ENCODE data around the gene ERBB4. TPM values are rescaled to one million over a fixed set of nuclear protein-coding genes. Genes with fewer than 3 reads are reported as not detected.

The ERBB4 gene
- total RNA-seq, 1 donor from 2014 or later, result 11.5 TPM

DNA sequence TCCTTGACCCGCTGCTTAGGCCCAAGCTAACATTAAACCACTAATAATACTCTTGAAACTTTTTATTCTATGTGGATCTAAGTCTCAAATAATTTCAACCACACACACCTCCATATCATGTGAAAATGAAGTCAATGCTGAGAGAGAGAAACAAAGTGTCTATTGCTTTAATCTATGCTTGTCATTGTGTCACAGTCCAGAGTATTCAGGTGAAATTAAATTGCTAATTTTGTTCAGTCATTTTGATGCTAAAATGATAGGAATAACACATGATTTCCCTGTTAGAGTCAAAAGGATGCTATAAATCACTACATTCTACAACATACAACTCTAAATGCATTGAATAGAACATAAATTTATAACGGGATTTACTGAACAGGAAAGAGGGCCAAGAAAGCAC, 195.4 kb downstream of the ERBB4 start:
- no peak for DNase-seq
- ATAC-seq (ENCODE audit: poor library complexity), result no peak
- intact Hi-C loops (cut with DNase I), result no loop called here

DNA sequence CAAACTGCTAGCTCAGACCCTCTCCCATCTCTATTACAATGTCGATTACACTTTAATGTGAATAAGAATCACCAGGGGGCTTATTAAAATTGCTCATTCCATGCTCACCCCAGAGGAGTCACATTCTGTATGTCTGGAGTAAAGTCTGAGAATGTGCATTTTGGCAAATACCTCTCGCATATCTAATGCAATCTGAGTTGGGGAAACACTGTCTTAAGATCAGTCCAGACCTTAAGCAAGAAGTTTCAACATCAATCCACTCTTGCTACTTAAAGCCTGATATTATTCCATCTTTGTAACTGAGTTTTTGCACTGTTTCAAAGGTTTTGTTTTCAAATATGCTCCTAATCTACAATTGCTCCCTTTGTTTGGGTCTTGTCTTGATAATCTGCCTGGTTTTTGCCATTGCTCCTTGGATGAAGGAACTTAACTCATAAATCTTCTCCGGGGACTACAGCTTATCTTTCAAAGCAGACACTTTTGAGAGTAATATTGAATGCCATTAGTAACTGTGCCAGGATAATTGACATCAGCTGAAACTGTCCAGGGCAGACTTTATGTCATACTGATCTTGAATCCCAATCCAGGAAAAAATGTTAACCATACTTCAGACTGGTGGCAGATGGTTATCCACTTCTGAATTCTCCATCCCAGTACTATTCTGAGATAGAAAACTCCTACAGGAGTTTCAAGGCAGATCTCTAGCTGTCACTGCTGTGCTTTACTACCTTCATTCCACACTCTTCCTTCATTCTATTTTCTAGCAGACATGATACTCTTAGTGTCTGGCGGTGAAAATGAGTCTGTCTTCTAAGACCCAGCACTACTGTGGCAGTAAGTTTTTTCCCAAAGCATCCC, 200.9 kb downstream of the ERBB4 start:
- no peak for DNase-seq
- intact Hi-C loops (cut with DNase I), result no loop called here
- no peak for ATAC-seq (ENCODE audit: poor library complexity)

DNA sequence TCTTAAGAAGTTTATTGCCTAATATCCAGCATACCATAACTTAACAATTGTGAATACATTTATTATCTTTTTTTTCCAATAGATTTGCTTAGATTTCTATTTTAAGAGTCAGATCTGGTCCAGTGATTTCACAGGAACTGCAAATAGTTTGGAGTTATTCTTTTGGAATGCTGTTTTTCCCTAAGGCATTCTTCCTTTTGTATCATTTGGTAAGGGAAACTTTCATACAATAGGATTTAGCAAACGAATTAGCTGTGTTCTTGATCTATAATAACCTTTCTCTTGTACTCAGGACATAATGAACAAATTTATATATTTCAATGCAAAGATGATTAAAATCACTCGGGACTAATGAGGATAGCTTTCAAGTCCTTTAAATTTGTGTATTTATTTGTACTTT, 201.6 kb downstream of the ERBB4 start:
- ATAC-seq (ENCODE audit: poor library complexity), result no peak
- DNase-seq, result no peak
- intact Hi-C loops (cut with DNase I), result no loop called here

DNA sequence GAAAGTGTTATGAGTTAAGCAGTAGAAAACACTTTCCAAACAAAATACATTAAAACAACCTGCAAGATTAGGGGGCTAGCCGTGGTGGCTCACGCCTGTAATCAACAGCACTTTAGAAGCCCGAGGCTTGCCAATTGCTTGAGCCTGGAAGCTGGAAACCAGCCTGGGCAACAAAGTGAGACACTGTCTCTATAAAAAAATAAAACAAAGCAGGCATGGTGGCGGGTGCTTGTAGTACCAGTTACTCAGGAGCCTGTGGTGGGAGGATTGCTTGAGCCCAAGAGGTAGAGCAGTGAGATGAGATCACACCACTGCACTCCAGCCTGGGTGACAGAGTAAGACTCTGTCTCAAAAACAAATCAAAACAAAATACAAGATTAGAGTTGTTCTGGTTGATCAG, 208.3 kb downstream of the ERBB4 start:
- intact Hi-C loops (cut with DNase I), result no loop called here

DNA sequence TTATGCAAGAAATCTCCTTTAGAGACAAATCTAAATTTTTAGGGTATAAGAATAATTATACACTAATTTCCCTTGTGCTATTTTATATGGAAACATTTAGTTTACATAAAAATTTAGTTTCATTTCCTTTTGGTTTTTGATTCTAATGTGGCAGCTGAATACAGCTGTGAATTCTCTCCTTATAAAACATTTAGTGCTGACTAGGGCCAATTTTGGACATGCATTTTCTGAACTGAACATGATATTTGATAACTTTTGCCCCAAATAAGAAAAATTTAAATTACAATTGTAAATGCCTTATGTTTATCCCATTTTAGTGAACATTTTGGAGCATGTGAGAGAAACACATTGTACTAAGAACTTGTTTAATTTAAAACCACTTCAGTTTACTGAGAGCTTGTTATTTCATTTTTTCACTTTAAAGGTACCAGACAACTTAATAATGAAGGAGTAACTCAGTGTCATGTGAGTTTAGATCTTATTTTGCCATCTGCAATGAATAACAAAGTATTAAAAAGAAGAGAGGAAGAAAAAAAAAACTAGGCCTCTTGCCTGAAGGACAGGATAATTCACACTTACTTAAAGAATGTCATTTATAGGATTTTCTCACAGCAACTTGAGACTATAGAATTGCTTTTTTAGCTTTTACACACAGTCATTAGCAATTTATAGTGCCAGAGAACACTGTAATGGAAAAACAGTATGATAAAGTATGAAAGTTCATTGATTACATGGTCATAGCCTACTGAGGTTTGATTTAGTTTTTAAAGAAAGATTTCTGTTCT, 209.7 kb downstream of the ERBB4 start:
- intact Hi-C loops (cut with DNase I), result no loop called here

More for the DNA sequence above, 208.3 kb downstream of the ERBB4 start:
- peak; percentile 85 for ATAC-seq (ENCODE audit: poor library complexity)
- DNase-seq, result peak; percentile 48

DNA sequence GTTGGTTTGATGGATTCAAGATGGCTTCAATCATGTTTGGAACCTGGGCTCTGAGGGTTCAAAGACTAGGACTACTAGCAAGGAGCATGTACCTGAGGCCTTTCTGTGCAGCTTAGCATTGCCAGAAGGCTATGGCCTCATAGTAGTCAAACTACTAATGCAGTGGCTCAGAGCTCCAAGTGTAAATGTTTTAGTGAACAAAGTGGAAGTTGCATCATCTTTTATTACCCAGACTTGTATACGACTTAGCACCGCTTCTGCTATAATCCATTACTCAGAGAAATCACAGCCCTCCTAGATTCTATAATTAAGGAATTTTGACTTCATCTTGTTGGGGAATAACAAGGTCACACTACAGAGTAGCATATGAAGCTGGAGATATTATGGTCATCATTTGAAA, 210.5 kb downstream of the ERBB4 start:
- ATAC-seq (ENCODE audit: poor library complexity) (no peak), DNase-seq (no peak)
- intact Hi-C loops (cut with DNase I), result no loop called here

More for the DNA sequence above, 209.7 kb downstream of the ERBB4 start:
- no peak for DNase-seq
- no peak for ATAC-seq (ENCODE audit: poor library complexity)

DNA sequence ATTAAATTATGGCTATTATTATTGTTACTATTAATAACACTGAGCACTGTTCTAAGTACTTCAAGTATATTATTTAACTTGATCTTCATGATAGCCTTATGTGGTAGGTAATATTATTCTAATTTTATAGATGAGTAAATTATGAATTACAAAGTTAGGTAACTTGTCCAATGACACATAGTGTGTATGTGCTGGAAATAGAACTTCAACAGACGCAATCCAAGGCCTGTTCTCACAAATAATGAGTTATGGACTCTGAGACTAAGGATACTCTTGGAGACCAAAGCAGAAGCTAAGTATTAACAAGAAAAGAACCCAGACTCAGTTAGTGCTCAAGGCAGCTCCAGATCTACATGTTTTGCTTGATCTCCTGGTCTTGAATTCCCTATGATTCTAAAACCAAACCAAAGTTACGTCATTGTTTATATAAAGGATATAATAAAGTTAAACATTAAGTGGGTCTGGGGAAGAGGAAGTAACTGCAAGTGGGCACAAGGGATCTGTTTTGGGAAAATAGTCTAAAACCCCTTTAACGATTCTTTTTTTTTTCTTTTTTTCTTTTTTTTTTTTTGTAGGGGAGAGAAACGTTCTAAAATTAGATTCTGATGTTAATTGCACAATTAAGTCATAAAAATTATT, 211.3 kb downstream of the ERBB4 start:
- DNase-seq (no peak), ATAC-seq (ENCODE audit: poor library complexity) (no peak)
- intact Hi-C loops (cut with DNase I), result no loop called here

DNA sequence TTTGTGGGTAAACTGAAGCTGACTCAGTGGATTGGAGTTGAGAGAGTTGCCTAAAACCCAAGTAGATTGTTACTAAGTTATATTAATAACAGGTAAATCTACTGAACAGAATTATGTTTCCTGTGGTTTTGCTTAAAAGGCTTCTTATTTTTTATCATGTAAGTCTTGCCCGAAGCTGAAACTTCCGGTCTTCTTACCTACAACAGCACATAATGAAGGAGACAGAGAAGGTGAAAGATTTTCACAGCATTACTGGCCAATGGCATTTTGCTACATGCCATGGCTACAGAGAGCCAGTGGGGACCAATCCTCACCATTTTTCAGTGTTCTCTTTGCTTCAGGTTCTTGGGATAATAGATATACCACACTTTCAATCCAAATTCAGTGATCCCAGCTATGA, 220.0 kb downstream of the ERBB4 start:
- ATAC-seq (ENCODE audit: poor library complexity) (no peak), DNase-seq (no peak)
- intact Hi-C loops (cut with DNase I), result no loop called here

DNA sequence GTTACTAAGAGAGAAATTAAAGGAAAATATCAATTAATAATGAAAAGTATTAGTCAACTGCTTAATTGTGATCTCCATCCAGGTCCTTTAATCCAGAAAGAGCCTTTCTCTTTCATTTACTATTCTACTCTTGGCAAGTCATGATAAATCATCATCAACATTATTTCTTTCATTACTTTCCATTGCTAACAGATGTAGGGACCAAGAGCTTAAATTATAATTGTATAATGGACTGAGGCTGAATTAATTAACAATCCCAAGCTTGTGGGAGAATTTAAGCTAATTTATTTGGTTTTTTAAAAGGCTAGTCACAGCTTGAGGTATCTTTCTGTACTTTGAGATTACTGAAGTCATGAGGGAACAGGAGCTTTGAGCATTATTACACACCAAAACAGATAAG, 223.9 kb downstream of the ERBB4 start:
- no peak for DNase-seq
- intact Hi-C loops (cut with DNase I), result no loop called here
- ATAC-seq (ENCODE audit: poor library complexity), result no peak

DNA sequence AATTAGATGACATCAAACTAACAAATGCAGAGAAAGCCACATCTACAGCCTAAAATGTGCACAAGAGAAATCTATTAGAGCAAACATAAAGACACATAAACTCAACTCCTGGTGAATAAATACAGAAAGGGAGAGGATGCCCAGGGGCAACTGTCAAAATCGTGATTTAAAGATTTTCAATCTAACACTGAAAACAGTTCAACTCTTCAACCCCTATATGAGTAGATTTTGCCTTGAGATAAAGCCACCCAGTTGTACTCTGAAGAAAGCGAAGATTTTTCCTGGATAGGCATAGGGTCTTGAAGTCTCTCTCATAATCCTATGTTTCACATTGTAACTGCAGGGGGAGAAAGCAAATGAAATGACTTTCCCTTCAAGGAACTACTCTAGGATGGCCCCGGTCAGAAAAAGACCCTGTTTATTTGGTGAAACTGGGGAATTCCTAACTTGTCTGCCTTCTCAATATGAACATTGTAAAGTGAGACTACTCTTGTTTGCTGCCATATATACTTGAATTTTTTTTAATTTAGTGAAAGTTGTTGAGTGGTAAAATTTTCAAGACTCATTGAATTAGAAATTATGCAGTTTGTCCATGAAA, 226.7 kb downstream of the ERBB4 start:
- no peak for DNase-seq
- ATAC-seq (ENCODE audit: poor library complexity), result no peak
- intact Hi-C loops (cut with DNase I), result no loop called here

DNA sequence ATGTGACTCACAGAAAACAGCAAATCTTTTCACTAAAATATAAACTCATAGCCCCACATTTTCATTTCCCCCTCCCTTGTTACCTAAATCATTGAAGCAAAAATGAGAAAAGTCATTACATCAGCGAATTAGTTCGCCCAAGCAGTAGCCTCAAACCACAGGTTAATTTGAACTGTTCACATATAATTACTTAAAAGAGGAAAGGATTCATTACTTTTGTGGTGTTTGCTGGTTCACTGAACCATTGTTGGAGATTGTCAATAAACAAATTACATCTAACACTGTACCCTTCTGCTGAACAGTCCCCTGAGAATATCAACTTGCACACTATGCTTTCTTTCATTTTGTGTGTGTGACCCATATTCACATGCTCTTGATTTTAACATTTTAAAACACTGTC, 238.7 kb downstream of the ERBB4 start:
- intact Hi-C loops (cut with DNase I), result no loop called here
- no peak for DNase-seq
- ATAC-seq (ENCODE audit: poor library complexity), result no peak

DNA sequence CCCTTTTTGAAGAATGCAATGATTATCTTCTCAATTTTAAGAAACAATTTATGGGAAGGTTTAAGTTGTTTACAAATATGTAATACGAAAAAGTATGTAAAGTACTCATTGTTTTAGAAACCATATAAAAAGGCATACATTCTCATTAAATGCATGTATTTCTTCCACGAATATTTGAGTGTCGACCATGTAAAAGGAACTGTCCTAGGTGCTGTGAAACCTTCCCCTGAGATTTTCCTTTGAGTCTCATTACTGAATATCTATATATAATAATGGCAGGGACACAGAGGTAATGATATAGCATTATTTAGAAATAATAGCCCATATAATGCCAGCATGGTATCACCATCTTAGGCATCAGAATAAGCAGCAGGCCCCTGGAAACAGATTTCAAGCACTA, 239.3 kb downstream of the ERBB4 start:
- intact Hi-C loops (cut with DNase I), result no loop called here
- ATAC-seq (ENCODE audit: poor library complexity) (no peak), DNase-seq (no peak)

DNA sequence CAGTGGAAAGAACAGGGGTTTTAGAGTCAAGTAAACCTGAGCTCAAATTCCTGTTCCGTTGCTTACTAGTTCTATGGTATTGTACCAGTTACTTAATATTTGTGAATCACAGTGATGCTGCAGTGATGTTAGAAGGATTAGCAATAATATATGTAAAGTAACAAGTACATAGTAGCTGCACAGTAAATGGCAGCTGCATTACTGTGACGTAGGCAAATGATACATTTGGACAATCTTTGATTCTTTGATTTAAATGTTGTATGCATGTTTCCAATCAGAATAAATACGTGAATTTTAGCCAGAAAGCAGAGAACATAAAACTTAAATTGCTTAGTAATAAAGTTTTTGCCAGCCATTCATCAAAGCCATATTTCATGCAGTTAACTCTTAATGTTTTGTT, 243.0 kb downstream of the ERBB4 start:
- no peak for ATAC-seq (ENCODE audit: poor library complexity)
- intact Hi-C loops (cut with DNase I), result no loop called here
- no peak for DNase-seq

DNA sequence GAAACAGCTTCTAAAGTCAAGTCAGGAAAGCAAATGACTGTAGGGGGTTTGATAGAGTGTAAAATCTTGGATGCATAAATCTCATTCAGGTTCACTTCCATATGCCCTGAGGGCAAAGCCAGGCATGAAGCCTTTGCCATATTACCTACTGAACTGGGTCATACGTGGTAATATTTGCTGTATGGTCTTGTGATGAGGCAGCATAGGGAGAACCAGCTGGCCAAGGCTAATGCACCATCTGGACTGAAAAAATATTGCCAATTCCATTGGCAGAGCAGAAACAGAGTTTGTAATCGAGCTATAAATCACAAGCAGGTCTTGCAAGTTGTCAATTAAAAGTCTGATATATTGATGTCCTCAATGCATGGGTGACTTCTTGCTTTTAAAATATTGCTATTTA, 243.8 kb downstream of the ERBB4 start:
- intact Hi-C loops (cut with DNase I), result no loop called here
- no peak for ATAC-seq (ENCODE audit: poor library complexity)
- no peak for DNase-seq

DNA sequence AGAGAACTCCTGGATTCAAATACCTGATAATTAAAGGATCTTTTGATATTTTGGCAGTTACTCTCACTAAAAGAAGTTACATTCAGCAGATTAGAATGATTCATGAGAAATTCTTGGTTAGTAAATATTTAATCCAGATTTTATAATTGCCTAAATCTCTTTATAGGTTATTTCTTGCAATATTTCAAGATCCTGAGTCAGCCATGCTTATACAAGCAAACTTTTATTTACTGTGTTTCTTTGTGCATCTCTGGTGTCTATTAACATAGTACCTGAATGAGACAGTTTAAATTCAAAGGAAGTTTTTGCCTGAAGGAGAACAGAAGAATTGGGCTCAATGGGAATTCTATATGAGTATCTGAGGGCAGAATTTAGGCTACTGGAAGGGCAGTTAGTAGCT, 249.3 kb downstream of the ERBB4 start:
- intact Hi-C loops (cut with DNase I), result no loop called here
- no peak for ATAC-seq (ENCODE audit: poor library complexity)

DNA sequence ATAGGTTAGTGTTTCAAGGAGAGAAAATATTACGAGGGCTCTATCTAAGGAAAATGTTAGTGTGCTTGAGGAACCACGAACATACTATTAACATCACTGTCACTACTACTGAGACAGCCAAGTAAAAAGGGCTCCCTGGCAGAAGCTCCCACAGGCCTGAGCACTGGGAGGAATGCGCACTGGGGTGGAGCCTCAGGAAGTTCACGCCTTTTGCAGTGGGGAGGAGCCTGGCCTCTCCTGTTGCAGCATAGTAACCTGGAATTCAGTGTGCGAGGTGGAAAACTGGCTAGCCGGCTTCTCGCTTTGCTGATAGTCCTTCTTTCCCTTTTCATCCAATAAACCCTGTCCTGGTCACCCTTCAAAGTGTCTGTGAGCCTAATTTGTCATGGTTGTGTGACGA, 250.3 kb downstream of the ERBB4 start:
- no peak for DNase-seq
- no peak for ATAC-seq (ENCODE audit: poor library complexity)
- intact Hi-C loops (cut with DNase I), result no loop called here

More for the DNA sequence above, 249.3 kb downstream of the ERBB4 start:
- DNase-seq, result no peak

DNA sequence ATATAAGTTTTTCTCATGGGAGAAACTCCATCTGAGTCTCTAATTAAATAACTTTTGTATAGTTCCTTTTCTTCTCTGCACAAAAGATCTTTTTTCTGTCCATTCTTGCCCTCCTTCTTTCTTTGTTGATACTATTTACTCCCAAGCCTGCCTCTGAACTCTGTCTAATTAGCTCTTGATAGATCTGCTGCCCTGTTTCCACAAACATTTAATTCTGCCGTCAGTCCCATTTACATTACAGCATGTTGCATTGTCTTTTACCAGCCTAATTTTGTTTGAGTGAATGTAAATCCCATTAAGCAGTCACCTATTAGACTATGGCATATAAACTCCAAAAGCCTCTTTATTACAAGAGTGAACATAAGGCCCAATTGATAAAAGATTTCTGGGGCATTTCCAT, 254.4 kb downstream of the ERBB4 start:
- intact Hi-C loops (cut with DNase I), result no loop called here
- ATAC-seq (ENCODE audit: poor library complexity) (no peak), DNase-seq (no peak)

DNA sequence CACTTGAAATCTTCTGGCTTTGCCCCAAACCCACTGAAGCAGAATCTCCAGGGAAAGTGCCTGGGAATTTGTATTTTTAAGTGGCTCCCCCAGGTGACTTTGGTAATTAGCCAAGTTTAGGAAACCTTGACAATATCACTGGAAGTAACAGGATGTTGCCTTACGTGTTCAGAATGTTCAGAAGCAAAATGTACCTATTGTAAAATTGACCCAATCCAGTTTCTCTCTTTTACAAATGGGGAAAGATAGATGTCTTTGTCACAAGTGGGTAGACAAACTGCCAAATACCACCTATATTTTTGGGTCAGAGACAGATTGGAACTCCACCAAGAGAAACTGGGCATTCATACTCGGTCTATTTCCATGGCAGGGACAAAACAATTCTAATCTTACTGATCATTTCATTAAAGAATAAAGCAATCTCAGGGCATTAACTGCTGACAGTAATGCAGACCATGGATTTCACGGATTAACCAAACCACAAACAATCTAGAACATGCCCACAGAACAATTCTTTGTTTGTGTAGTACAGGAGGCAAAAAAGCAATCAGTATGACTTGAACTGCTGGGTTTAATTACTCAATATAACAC, 255.8 kb downstream of the ERBB4 start:
- DNase-seq (no peak), ATAC-seq (ENCODE audit: poor library complexity) (peak; percentile 51)

DNA sequence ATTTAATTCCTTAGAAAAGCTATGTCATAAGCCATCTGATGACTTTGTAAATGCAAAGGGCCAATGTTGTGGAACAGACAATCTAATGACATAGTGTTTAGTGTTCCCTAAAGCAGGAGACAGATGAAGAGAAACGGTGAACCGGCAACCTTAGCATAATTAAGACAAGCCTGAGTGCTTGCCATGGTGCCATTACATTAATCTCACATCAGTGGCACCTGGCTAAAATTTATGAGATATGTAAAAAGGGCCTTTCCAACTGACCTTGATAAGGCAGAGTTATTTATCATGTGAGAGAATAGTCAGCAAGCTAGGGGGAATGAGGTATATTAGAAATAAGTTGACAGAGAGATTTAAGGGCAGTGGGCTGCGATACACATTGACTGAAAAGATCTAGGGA, 261.8 kb downstream of the ERBB4 start:
- no peak for ATAC-seq (ENCODE audit: poor library complexity)
- intact Hi-C loops (cut with DNase I), result no loop called here
- DNase-seq, result no peak

More for the DNA sequence above, 255.8 kb downstream of the ERBB4 start:
- intact Hi-C loops (cut with DNase I), result no loop called here

Measured in Right ventricle myocardium superior (tissue), 1 donor.